Ammon's horn (tissue), 1 donor: ENCODE data around the gene DBH.
"Not testable (repeated sequence)": the region's sequence is repeated elsewhere in the genome, so short reads cannot be mapped to it uniquely, and the experiment has no call there.

Experiments used
- DNase-seq: peaks from one replicate; pipeline ENCODE4 v3.0.0-alpha.2; 2016; ENCODE audit warnings: low spot score

Gene DBH

DNA sequence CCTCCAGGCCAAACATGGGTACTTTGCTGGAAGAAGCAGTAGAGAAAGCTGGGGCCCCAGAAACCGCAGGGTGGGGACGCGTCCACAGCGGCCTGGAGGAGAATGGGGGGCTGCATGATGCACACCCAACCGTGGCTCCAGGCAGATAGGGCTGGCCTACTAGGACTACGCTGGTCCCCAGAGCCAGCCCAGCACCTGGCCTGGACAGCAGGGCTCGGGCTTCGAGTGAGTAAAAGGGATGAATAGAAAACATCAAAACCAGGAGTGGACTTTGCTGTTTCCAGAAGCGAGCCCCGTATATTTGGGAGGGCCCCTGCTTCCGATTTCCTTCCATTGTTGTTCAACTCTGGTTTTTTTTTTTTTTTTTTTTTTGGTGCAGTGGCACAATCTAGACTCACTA, 30.7 kb downstream of the DBH start:
- no peak for DNase-seq

DNA sequence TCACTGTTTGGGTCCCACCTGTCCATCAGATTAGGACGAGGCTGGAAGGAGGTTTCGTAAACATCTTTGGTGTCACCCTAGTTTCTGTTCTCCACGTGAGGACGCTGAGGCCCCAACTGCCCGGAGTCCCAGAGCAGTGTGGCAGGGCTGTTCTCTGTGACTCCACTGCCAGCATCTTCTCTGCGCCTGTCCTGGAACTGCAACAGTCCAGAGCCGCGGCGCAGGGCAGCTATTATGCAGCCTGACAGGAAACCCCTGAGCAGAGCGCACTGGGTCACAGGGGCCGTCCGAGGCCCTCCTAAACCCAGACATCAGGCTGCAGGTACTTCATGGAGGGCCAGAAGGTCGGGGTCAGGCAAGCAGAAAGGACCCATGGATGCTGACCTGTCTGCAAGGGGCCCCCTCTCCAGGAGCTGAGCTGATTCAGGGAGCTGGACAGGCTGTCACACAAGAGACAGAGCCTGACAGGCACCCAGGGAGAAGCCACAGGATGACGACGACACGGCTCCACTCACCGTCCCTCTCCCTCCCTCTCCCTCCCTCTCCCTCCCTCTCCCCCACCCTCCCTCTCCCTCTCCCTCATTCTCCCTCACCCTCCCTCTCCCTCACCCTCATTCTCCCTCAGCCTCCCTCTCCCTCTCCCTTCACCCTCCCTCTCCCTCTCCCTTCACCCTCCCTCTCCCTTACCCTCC, 31.7 kb downstream of the DBH start:
- DNase-seq: no peak

DNA sequence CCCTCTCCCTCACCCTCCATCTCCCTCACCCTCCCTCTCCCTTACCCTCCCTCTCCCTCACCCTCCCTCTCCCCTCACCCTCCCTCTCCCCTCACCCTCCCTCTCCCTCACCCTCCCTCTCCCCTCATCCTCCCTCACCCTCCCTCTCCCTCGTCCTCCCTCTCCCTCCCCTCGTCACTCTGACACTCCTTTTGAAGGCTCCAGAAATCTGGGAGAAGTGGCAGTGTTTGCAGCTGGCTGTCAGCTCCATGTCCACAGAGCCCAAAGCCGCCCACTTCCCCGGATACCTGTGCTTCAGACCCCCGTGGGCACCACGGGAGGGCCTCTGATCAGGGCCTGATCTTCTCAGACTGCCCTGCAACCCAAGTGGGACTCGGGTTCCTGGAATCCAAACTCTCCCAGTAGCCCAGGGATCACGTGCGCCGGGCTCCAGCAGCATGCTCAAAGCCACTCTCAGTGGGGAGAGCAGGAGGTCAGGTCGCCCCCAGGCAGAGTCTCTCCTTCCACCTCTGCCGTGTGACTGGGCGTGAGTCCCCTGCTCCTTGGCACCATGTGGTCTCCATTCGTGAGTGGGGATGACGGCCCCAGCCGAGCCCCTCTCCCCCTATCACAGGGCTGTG, 33.1 kb downstream of the DBH start:
- DNase-seq: no peak

DNA sequence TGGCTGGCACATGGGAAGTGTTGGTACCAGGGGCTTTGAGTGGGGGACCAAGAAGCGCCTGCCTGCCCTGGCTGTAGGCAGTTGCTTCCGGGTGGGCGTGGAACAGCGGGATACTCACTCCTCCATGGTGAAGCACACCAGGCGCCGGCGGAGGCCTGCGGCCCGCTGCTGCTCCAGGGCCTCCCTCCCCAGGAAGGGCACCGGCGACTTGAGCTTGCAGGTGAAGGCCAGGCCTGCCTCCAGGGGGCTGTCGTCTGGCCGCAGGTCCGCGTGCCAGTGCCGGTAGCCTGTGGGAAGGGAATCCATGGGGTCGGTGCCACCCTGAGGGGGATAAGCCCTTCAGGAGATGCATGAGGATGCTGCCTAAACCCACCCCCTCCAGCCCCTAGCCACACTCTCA, 34.3 kb downstream of the DBH start:
- DNase-seq: no peak

DNA sequence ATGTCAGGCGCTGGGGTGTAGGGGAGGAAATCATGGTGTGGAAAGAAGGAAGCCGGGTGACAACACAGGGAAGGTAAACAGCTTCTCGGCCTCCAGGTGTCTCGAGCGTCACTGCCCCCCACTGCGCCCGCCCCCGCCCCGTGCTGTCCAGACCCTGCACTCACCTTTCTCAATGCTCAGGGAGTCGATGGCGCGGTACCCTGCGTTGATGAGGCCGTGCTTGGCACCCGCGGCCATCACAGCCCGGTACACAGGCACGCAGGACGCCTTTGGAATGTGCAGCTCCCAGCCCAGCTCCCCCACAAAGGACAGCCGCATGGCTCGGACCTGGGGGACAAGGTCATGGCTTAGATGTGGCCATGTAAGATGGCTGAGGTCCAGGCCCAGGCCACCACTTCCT, 35.2 kb downstream of the DBH start:
- no peak for DNase-seq

DNA sequence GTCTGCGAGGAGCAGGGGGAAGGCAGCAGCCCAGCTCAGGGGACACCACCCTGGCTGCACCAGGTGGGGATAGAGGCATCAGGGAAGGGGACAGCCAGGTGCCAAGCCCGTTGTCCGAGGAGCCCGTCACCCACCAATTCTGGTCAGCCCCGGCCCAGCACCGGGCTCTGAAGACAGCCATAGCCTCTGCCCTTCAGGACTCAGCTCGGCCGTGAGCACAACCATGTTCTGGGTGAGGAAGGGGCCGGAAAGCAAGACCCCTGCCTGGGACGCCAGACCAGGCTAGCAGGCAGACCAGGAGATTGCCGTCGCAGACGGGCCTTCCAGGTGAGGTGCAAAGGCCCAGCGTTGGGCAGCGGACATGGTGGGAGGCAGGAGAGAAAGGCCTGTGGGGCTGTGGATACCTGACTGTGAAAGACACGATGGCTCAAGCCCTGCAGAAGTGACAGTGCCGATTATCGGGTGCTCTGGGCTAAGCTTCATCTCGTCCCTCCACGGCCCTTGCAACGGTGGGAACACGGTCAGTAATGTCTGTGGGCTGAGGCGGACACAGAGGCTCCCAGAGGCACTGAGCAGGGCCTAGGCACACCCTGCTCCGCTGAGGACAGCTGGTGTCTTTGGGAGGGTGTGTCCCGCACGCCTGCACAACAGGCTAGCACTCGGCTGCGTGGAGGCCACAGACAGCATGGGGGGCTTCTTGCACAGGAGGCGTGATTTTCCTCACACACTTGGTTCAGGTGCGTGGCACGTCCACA, 36.5 kb downstream of the DBH start:
- no peak for DNase-seq

DNA sequence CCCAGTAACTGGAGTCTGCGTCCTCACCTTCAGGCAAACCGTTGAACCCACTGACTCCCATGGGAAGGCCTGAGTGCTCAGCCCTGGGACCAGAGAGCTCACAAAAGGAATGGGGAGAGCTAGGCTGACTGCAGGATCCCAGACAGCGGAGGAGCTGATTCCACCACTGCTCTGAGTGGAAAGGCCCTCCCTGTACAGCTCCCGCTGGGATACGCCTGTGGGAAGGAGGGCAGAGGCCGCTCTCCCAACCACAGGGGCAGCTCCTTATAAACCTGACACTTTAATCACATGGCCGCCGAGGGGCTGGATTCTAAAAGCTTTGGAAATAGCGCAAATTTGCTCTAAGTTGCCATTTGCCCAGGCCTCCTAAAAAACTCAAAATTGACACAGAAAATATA, 37.1 kb downstream of the DBH start:
- DNase-seq: no peak

DNA sequence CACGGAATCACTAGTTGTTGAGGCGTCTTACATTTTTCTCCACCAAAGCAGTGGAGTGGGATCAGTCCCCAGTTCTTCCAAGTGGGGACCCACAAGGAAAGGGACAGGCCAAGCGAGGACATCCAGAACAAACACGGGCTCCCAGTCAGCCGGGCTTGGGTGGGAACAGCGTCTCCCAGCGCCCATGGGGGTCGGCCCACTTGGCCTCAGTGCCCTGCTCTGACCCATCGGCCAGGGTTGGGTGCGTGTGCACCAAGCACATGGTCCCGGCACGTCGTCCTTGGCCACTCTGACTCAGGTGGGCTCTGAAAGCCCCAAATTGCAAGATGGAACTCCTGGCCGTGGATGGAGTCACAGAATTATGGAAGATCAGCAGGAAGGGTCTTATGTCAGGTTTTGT, 37.9 kb downstream of the DBH start:
- no peak for DNase-seq

DNA sequence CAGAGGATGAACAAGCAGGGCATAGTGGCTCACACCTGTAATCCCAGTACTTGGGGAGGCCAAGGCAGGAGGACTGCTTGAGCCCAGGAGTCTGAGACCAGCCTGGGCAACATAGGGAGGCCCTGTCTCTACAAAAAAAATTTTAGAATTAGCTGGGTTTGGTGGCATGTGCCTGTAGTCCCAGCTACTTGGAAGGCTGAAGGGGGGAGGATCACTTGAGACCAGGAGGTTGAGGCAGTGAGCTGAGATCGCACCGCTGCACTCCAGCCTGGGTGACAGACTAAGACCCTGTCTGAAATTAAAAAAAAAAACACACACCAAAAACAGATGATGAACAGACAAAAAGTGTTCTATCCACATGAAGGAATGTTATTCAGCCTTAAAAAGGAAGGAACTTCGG, 39.6 kb downstream of the DBH start:
- not testable (repeated sequence) for DNase-seq

DNA sequence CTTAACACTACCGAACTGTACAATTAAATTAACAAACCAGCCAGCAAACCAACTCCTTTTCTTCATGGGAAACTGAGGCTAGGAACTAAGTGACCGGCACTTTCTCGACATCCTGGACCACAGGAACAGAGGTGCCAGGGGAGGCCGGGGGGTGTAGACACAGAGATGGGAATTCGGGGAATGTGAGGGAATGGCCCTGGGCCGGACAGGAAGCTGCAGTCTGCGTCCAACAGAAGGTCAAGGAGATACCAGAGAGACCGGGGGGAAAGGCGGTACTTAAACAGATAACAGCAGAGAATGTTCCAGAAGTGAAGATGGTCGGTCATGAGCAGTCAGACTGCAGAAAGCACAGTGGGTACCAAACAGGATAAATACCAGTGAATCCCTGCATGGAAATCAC, 40.3 kb downstream of the DBH start:
- DNase-seq: no peak

DNA sequence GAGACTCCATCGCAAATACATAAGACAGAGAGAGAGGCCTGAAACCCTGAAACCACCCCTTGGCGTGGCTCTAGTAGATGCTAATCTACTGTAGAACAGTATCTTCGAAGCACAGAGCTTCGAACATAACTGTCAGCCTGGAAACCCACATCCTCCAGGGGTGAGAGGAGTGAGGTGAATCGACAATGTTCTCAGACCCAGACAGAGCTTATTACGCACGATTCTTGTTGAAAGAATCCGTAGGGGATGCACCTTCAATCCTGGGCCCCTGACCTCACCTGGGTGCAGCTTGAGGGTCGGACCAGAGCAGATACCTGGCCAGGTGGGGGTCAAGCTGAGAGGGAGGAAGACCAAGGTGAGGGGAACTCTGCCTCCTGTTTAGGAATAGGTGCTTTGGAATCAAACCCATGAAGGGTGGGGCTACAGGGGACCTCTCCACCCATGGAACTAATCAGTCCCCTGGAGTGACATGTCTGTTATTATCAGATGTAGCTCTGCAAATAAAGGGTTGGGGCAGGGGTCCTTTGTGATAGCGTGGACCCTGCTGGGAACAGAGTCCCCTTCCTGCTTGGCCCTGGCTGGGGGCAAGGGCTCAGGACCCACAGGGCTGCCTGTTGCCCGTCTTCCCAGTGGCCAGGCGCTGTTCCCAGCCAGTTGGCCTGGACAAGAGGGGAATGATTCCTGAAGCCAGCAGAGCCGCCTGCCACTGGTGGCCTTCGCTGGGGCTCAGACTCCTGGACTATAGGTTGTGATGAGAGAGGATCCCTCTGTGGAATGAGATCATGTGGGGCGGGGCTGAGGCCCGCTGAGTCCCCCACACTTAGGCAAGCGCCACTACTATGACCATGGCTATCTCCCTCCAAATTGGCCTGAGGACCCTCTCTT, 41.2 kb downstream of the DBH start:
- DNase-seq: no peak

DNA sequence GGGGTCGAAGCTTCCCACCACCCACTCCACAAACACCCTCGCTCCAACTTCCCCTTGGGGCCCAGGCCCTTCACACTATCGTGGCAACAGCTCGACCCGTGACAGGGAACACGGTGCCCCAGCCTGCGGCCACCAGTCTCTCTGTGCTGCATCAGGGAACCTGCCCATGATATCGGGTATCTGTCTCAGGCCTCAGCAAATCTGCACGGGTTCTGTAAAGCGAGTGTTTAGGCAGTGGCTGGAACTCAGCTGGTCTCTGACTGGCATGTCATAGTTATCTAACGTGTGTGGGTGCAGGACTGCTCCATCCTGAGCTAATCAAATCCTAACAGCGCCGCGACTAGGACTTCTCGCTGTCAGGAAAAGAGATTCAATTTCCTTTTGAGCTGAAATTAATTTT, 42.9 kb downstream of the DBH start:
- DNase-seq: no peak

DNA sequence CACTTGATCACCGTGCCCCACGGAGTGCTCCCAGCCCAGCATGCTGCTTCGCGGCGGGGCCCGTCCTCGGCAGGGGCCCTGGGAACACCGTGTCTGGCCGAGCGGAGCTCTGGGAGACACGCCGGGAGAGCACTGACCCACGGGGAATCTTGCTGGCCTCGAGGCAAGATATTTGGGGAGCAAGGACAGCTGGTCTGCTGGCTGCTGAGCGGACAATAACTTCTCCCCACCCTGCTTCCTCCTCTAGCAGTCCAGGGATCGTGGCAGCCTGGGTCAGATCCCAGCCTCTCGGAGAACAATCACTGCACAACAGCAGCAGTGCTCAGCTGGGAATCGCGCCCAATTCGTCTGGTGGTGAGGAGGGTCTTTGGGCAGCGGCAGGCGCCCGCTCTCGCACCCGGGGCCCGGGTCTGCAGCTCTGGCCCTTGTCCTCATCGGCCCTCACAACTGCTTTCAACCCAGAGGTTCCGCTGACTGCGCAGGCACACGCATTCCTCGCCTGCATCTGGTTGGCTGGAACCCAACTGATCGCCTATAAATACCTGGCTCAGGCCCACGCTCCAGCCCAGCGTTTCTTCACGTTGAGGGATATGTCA, 43.4 kb downstream of the DBH start:
- DNase-seq: no peak

DNA sequence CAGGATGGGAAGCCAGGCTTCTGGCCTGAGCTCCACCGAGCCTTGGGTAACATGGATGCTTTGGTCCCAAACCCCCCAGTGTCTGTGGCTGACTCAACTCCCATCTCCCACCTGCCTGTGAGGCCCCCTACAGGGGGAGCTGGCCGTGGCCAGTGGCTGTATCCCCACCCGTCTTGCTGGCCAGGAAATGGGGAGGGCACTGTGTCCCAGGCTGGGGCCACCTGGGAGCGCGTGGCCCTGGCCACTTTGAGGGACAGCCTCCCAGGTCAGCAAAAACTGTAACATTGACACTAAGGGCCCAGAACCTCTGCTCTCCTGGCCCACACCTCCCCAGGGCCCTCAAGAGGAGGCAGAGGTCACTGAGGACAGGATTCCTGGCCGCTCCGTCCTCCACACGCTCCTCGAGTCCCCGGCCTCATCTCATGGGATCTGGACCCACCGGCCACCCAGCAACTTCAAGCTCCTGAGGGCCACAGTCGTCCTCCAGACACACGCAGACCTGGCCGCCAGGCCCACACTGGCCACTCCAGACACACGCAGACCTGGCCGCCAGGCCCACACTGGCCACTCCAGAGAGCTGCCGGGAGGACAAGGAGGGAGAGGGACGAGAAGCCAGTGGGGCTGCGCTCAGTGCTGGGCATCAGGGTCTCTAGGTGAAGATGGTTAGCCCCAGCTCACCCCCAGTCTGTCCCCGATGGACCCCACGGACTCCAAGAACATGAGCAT, 44.2 kb downstream of the DBH start:
- no peak for DNase-seq

DNA sequence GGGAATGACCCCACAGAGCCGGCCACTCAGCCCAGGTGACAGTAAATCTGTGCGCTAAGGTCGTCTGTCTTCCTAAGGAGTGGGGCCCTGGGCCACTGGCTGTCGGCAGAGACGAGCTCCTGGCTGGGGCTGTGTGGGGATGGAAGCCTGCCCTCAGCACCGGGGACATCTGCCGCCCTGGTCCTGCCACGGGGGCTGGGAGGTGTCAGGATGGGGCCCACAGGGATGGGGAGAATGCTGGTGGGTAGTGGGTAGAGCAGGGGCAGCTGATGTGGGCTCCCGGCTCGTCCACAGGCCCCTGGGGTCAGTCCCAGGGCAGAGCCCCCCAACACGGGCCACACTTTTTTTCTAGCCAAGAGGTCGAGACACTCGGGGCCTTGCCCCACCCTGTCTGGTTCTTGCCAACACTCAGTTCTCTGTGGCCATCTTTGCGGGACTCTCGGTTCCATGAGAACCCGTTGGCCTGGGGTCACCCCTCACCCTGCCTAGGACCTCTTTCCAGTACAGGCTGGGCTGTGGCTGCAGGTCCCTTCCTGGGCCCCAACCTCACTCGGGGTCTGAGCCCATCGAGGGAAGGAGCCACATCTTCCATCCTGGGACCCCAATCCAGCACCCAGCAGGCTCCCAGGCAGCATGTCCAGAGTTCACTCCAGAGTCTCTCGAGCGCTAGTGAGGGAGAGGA, 45.0 kb downstream of the DBH start:
- no peak for DNase-seq

DNA sequence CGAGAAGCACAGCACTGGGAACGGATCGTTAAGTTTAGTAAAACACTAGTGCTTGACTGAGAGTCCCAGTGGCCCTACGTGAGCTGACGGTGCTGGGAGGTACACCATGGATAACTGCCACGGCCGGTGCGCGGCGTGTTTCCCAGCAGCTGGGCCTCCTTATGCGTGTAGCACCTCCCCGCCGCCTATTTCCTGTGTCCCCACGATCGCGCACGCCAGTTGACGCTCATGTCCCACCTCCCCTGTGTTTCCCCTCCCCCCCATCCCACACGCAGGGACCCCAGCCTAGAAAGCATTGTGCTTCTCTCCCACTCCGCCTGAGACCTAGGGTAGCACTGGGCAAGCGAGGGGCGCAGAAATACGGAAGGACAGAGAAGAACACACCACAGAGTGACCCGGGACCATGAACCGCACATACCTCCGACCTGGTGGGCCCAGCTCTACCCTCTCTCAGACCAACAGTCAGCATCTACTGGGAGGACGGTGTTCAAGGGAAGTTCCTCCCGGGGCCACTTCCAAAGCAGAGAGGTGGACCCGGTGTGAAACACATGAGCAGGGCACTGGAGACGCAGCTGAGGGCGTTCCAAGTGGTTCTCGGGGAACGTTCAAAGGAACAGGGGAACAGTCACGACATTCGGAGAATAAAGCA, 45.6 kb downstream of the DBH start:
- no peak for DNase-seq

DNA sequence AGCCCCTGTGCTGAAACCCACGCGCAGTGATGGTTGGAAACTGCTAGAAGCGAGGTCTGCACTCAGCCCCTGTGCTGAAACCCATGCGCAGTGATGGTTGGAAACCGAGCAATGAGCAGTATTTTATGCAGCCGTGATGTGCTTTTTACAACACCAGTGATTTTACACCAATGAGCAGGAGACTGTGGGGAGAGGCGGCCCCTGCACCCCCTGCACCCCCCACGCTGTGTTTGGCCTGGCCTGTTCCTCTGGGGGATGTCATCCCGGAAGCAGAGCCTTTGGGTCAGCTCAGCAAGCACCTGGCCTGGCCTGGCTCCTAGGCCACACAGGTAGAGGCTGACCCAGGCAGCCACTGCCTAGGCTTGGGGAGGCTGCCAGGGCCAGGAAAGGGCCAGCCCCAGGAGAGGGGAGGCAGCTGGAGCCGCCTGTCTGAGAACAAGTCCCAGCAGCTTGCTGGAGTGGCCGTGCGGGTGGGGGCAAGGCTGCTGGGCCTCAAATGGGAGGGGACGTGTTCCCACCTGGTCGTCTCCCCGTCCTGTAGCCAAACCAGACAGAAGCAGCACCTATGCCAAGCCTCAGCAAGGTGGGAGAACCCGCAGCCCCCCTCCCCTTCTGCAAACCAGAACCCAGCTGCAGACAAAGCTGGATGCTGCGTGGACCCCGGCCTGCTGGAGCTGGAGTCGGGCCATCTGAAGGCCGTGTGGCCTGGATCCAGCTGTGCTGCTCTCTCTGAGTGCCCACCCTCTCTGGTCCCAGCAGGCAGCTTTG, 46.8 kb downstream of the DBH start:
- no peak for DNase-seq

DNA sequence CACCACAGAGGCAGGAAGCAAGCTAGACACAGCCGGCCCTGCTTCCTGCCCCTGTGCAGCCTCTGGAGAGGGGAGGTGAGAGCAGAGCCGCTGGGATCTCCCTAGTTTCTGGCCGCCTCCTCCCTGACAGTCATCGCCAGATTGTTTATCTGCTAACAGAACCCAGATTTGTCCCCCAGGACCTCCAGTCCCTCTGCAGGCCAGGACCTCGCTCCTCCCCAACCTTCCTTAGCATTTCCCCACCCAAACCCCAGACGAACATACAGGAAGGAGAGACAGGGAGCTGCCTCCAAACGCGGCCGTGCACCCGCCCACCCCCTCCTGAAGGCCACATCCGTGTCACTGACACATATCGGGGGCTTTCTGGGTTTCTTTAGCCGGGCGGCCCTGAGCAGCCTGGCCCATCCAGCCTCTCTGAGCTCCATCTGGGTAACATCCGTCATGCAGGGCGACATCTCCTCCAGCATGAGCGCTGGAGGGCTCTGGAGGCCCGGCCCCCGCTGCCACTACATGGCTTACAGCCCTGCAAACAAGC, 47.5 kb downstream of the DBH start:
- DNase-seq: no peak
